Liver (tissue), 9 donors: ENCODE measurements around the gene ERICH6. TPM values are rescaled to one million over a fixed set of nuclear protein-coding genes. Genes with fewer than 3 reads are reported as not detected.

Experiments used
- DNase-seq: peaks from one replicate; pipeline ENCODE4 v3.0.0-alpha.2; 2017; ENCODE audit warnings: low spot score
- H3K27ac ChIP-seq, 2 donors: one replicate each; pipeline ENCODE4 v1.7.0; 2013; ENCODE audit warnings: inconsistent platforms in 2 of 2, low read length in 2 of 2, control low read depth in 1 of 2, low read depth in 1 of 2, mild to moderate bottlenecking in 1 of 2
- H3K27me3 ChIP-seq, 4 donors: one replicate each; pipeline versions ENCODE4 v1.6.1 to v1.7.0; 2013; ENCODE audit warnings: low read length in 3 of 4, inconsistent platforms in 1 of 4, mild to moderate bottlenecking in 1 of 4, moderate library complexity in 1 of 4; ENCODE audit not compliant: control insufficient read depth in 4 of 4, insufficient read depth in 4 of 4
- H3K36me3 ChIP-seq, 4 donors: one replicate each; pipeline versions ENCODE4 v1.6.1 to v1.7.0; 2013; ENCODE audit warnings: low read length in 3 of 4, mild to moderate bottlenecking in 3 of 4, low read depth in 1 of 4, moderate library complexity in 1 of 4; ENCODE audit not compliant: control insufficient read depth in 4 of 4, insufficient read depth in 3 of 4
- H3K4me1 ChIP-seq, 4 donors: one replicate each; pipeline versions ENCODE4 v1.6.1 to v1.7.0; 2013; ENCODE audit warnings: low read length in 3 of 4, mild to moderate bottlenecking in 3 of 4, moderate library complexity in 1 of 4; ENCODE audit not compliant: control insufficient read depth in 4 of 4, insufficient read depth in 4 of 4
- H3K4me3 ChIP-seq, 3 donors: one replicate each; pipeline versions ENCODE4 v1.6.1 to v1.7.0; 2013; ENCODE audit warnings: low read length in 3 of 3, control low read depth in 1 of 3, low read depth in 1 of 3, mild to moderate bottlenecking in 1 of 3
- H3K9ac ChIP-seq, 2 donors: one replicate each; pipeline ENCODE4 v1.7.0; 2013; ENCODE audit warnings: low read length in 2 of 2, mild to moderate bottlenecking in 2 of 2, moderate library complexity in 2 of 2, control low read depth in 1 of 2, low read depth in 1 of 2
- H3K9me3 ChIP-seq, 4 donors: one replicate each; pipeline versions ENCODE4 v1.6.1 to v1.7.0; 2013; ENCODE audit warnings: low read length in 3 of 4; ENCODE audit not compliant: control insufficient read depth in 4 of 4
- ATF3 ChIP-seq: IDR thresholded peaks from 2 replicates; pipeline ENCODE4 v1.6.1; 2016; ENCODE audit warnings: antibody characterized with exemption
- CTCF ChIP-seq: fragments of 150-350 bp; IDR thresholded peaks from 2 replicates; pipeline ENCODE4 v1.5.1; 2017; ENCODE audit warnings: improper control_type of control experiment, low read depth, low read length; ENCODE audit not compliant: missing input control
- EGR1 ChIP-seq, 2 donors: IDR thresholded peaks; 2 replicates each; pipeline ENCODE4 v1.6.1; 2016 to 2018; ENCODE audit warnings: antibody characterized with exemption in 2 of 2, low read depth in 2 of 2
- FOXA1 ChIP-seq: IDR thresholded peaks from 2 replicates; pipeline ENCODE4 v1.6.1; 2016; ENCODE audit warnings: antibody characterized with exemption
- FOXA2 ChIP-seq: IDR thresholded peaks from 2 replicates; pipeline ENCODE4 v1.6.1; 2016; ENCODE audit warnings: antibody characterized with exemption
- GABPA ChIP-seq, 2 donors: IDR thresholded peaks in 1 of 2; conservative IDR thresholded peaks in 1 of 2; 2 replicates each; pipeline ENCODE4 v1.6.1; 2016; ENCODE audit warnings: antibody characterized with exemption in 2 of 2, mild to moderate bottlenecking in 1 of 2, moderate library complexity in 1 of 2
- HNF4G ChIP-seq: IDR thresholded peaks from 2 replicates; pipeline ENCODE4 v1.6.1; 2016; ENCODE audit warnings: antibody characterized with exemption
- JUND ChIP-seq, 2 donors: IDR thresholded peaks; 2 replicates each; pipeline ENCODE4 v1.6.1; 2016; ENCODE audit warnings: antibody characterized with exemption in 2 of 2
- MAX ChIP-seq: IDR thresholded peaks from 2 replicates; pipeline ENCODE4 v1.6.1; 2016; ENCODE audit warnings: antibody characterized with exemption
- NR2F2 ChIP-seq: IDR thresholded peaks from 2 replicates; pipeline ENCODE4 v1.6.1; 2016; ENCODE audit warnings: antibody characterized with exemption
- RAD21 ChIP-seq, 2 donors: IDR thresholded peaks; 2 replicates each; pipeline ENCODE4 v1.6.1; 2016; ENCODE audit warnings: antibody characterized with exemption in 2 of 2, mild to moderate bottlenecking in 2 of 2
- REST ChIP-seq: IDR thresholded peaks from 2 replicates; pipeline ENCODE4 v1.6.1; 2016; ENCODE audit warnings: antibody characterized with exemption, mild to moderate bottlenecking
- RXRA ChIP-seq, 2 donors: IDR thresholded peaks; 2 replicates each; pipeline ENCODE4 v1.6.1; 2017 to 2018; ENCODE audit warnings: antibody characterized with exemption in 2 of 2, mild to moderate bottlenecking in 1 of 2
- TAF1 ChIP-seq: conservative IDR thresholded peaks from 2 replicates; pipeline ENCODE4 v1.6.1; 2016; ENCODE audit warnings: antibody characterized with exemption, mild to moderate bottlenecking
- YY1 ChIP-seq: IDR thresholded peaks from 2 replicates; pipeline ENCODE4 v1.6.1; 2016; ENCODE audit warnings: antibody characterized with exemption, mild to moderate bottlenecking
- ZBTB33 ChIP-seq: IDR thresholded peaks from 2 replicates; pipeline ENCODE4 v1.6.1; 2016; ENCODE audit warnings: antibody characterized with exemption
- WGBS: extraction: QIAGEN DNeasy Blood & Tissue Kit; methylation state at CpG from one replicate; pipeline ENCODE4 v1.1.7; 2013; 5-methylcytosine and 5-hydroxymethylcytosine counted together
- polyA plus RNA-seq, 2 donors: library from polyadenylated mRNA; stranded (reverse) in 1 of 2; unstranded in 1 of 2; fragments of 200-250 nt in 1 of 2; fragments of >200 nt in 1 of 2; fragmentation: Nextera tagmentation in 1 of 2; extraction: Ambion mirVana in 1 of 2; gene quantifications; one replicate each; pipeline versions ENCODE4 v1.2.1 to v1.2.3, GENCODE V29; 2013 to 2015
- total RNA-seq, 2 donors: library from RNA; depleted of rRNA; stranded (reverse); fragments of >200 nt; gene quantifications; one replicate each; pipeline ENCODE4 v1.2.3, GENCODE V29; 2014
- donor health status: healthy.
- donor health status: healthy.
- donor health status: healthy.
- donor health status: healthy.
- donor health status: healthy.

Gene ERICH6
- total and polyA plus RNA-seq, 4 donors: under 0.01 TPM; not detected in 3

- H3K27ac ChIP-seq: no peak overlapping the region
- no peak for DNase-seq
- no peaks in the 10 kb centered on the region for H3K27me3 ChIP-seq
- peak; percentile 55 for TF ChIP-seq YY1
- no peak for TF ChIP-seq NR2F2
- peaks cover 0 to 8% (median 3%) of the 10 kb centered on the region in 4 donors for H3K4me1 ChIP-seq
- no peak overlapping the region for H3K4me3 ChIP-seq
- H3K36me3 ChIP-seq: no peaks in the 10 kb centered on the region
- no peak overlapping the region for H3K9ac ChIP-seq
- peaks cover 0 to 1% (median 0%) of the 10 kb centered on the region in 4 donors for H3K9me3 ChIP-seq
- WGBS: 61% methylated on average over 3 of the region's 3 CpGs
Measured at GRCh38 chr3:150673966-150674365, 29.8 kb downstream of the ERICH6 start.

- Histone ChIP-seq H3K27me3 (no peaks in the 10 kb centered on the region), H3K4me1 (no peaks in the 10 kb centered on the region), H3K36me3 (no peaks in the 10 kb centered on the region), H3K4me3 (no peak overlapping the region), H3K9me3 (no peaks in the 10 kb centered on the region), H3K27ac (no peak overlapping the region), H3K9ac (no peak overlapping the region)
- TF ChIP-seq CTCF (no peak), RXRA (IDR thresholded peaks at IDR 0.05) (no peak), RAD21 (IDR thresholded peaks at IDR 0.05) (no peak), FOXA2 (no peak), ATF3 (no peak), TAF1 (no peak), GABPA (IDR thresholded peaks at IDR 0.05 in 1 of 2, conservative IDR thresholded peaks at IDR 0.05 in 1 of 2) (no peak), REST (no peak), EGR1 (IDR thresholded peaks at IDR 0.05; ENCODE audit: low read depth in 2 of 2) (no peak), HNF4G (no peak), JUND (IDR thresholded peaks at IDR 0.05) (no peak), MAX (no peak), ZBTB33 (no peak), NR2F2 (no peak), FOXA1 (no peak)
- WGBS: 83% methylated on average over 5 of the region's 5 CpGs
- DNase-seq: no peak
Measured at GRCh38 chr3:150666167-150666566, 37.6 kb downstream of the ERICH6 start.
